GM23338 (cell line): ENCODE measurements around the gene CCDC81. TPM values are rescaled to one million over a fixed set of nuclear protein-coding genes. Genes with fewer than 3 reads are reported as not detected.

Experiments
- ATAC-seq: fragments of 200-7000 bp; cut with Tn5 transposase; 3 replicates; pipeline ENCODE4 v1.9.1; 2020
- DNase-seq: peaks from one replicate; pipeline ENCODE4 v3.0.0-alpha.2; 2015; ENCODE audit warnings: low spot score
- H2AFZ ChIP-seq: fragments of 200-600 bp; sonication (generic); 2 replicates; pipeline ENCODE4 v1.8.0; 2016; ENCODE audit warnings: antibody characterized with exemption, mild to moderate bottlenecking, moderate library complexity
- H3F3A ChIP-seq: fragments of 200-600 bp; sonication (generic); replicated peaks from 2 replicates; pipeline ENCODE4 v1.8.0; 2017; ENCODE audit warnings: antibody characterized with exemption, mixed run types, low read depth
- H3K27ac ChIP-seq: fragments of 200-600 bp; sonication (generic); 2 replicates; pipeline ENCODE4 v1.6.1; 2016; ENCODE audit warnings: low read depth
- H3K27me3 ChIP-seq: fragments of 200-600 bp; sonication (generic); 2 replicates; pipeline ENCODE4 v1.8.0; 2016; ENCODE audit warnings: mild to moderate bottlenecking, mixed run types, moderate library complexity; ENCODE audit not compliant: insufficient read depth
- H3K36me3 ChIP-seq: fragments of 200-600 bp; sonication (generic); 2 replicates; pipeline ENCODE4 v1.8.0; 2016; ENCODE audit warnings: mild to moderate bottlenecking; ENCODE audit not compliant: insufficient read depth
- H3K4me1 ChIP-seq: fragments of 200-600 bp; sonication (generic); 2 replicates; pipeline ENCODE4 v1.8.0; 2016; ENCODE audit warnings: mild to moderate bottlenecking, moderate library complexity; ENCODE audit not compliant: insufficient read depth
- H3K4me2 ChIP-seq: fragments of 200-600 bp; sonication (generic); 2 replicates; pipeline ENCODE4 v1.7.1; 2017; ENCODE audit warnings: mixed run types
- H3K4me3 ChIP-seq: fragments of 200-600 bp; sonication (generic); 2 replicates; pipeline ENCODE4 v1.6.1; 2016; ENCODE audit warnings: mixed run types
- H3K79me2 ChIP-seq: fragments of 200-600 bp; sonication (generic); replicated peaks from 2 replicates; pipeline ENCODE4 v1.8.0; 2017; ENCODE audit warnings: mild to moderate bottlenecking; ENCODE audit not compliant: insufficient read depth
- H3K9me2 ChIP-seq: fragments of 200-600 bp; sonication (generic); 2 replicates; pipeline ENCODE4 v1.8.0; 2017; ENCODE audit not compliant: insufficient read depth
- H4K20me1 ChIP-seq: fragments of 200-600 bp; sonication (generic); replicated peaks from 2 replicates; pipeline ENCODE4 v1.8.0; 2017; ENCODE audit warnings: mild to moderate bottlenecking; ENCODE audit not compliant: insufficient read depth
- H3K27ac Mint-ChIP-seq: 2 replicates; pipeline ENCODE4 v1.8.0; 2020; ENCODE audit warnings: inconsistent platforms, mild to moderate bottlenecking, moderate library complexity, mixed read lengths
- H3K27me3 Mint-ChIP-seq: 3 replicates; pipeline ENCODE4 v1.8.0; 2022; ENCODE audit warnings: low read depth, mild to moderate bottlenecking, moderate library complexity, mixed read lengths, inconsistent platforms; ENCODE audit not compliant: insufficient read depth, poor library complexity
- H3K36me3 Mint-ChIP-seq: 3 replicates; pipeline ENCODE4 v1.8.0; 2021; ENCODE audit warnings: low read depth, mild to moderate bottlenecking, inconsistent platforms, moderate library complexity, mixed read lengths
- H3K4me1 Mint-ChIP-seq: 3 replicates; pipeline ENCODE4 v1.8.0; 2020; ENCODE audit warnings: mild to moderate bottlenecking, inconsistent platforms, mixed read lengths
- H3K4me3 Mint-ChIP-seq: 3 replicates; pipeline ENCODE4 v1.8.0; 2021; ENCODE audit warnings: moderate library complexity, mild to moderate bottlenecking, inconsistent platforms, mixed read lengths
- H3K9me3 Mint-ChIP-seq: 3 replicates; pipeline ENCODE4 v1.8.0; 2020; ENCODE audit warnings: moderate library complexity, mild to moderate bottlenecking, inconsistent platforms, mixed read lengths
- CREB1 ChIP-seq: fragments of 250-450 bp; sonication (Bioruptor Pico); IDR thresholded peaks from 2 replicates; pipeline ENCODE4 v1.5.0; 2020; ENCODE audit warnings: low read depth, mild to moderate bottlenecking, moderate library complexity
- EZH2 ChIP-seq: fragments of 200-600 bp; sonication (generic); IDR thresholded peaks from one replicate; pipeline ENCODE4 v1.8.0; 2017; ENCODE audit warnings: antibody characterized with exemption, mild to moderate bottlenecking, low read depth; ENCODE audit not compliant: unreplicated experiment
- EZH2phosphoT487 ChIP-seq: fragments of 200-600 bp; sonication (generic); IDR thresholded peaks from one replicate; pipeline ENCODE4 v1.8.1; 2018; ENCODE audit warnings: antibody characterized with exemption; ENCODE audit not compliant: unreplicated experiment
- JUNB ChIP-seq: IDR thresholded peaks from one replicate; pipeline ENCODE4 v1.6.1; 2016; ENCODE audit warnings: antibody characterized with exemption; ENCODE audit not compliant: unreplicated experiment
- NANOG ChIP-seq: IDR thresholded peaks from 2 replicates; pipeline ENCODE4 v1.6.1; 2016; ENCODE audit warnings: antibody characterized with exemption, borderline replicate concordance
- POLR2AphosphoS5 ChIP-seq: IDR thresholded peaks from 2 replicates; pipeline ENCODE4 v1.6.1; 2016; ENCODE audit warnings: antibody characterized with exemption, low read depth
- STAT1 ChIP-seq: IDR thresholded peaks from one replicate; pipeline ENCODE4 v1.6.1; 2016; ENCODE audit warnings: antibody characterized with exemption; ENCODE audit not compliant: unreplicated experiment
- ZNF114 ChIP-seq: fragments of 250-450 bp; sonication (Bioruptor Pico); IDR thresholded peaks from 2 replicates; pipeline ENCODE4 v1.5.0; 2020; ENCODE audit warnings: mild to moderate bottlenecking, moderate library complexity
- ZNF331 ChIP-seq: fragments of 250-450 bp; sonication (Bioruptor Pico); IDR thresholded peaks from 2 replicates; pipeline ENCODE4 v1.5.0; 2020; ENCODE audit warnings: low read depth, mild to moderate bottlenecking, moderate library complexity
- ZNF462 ChIP-seq: fragments of 250-450 bp; sonication (Bioruptor Pico); IDR thresholded peaks from 2 replicates; pipeline ENCODE4 v1.5.0; 2020; ENCODE audit warnings: mild to moderate bottlenecking, moderate library complexity
- polyA plus RNA-seq: library from polyadenylated mRNA; unstranded; fragments of >200 nt; fragmentation: Nextera tagmentation; extraction: Ambion mirVana; gene quantifications from 2 replicates; pipeline ENCODE4 v1.2.1, GENCODE V29; 2016
- total RNA-seq: library from RNA; depleted of rRNA; stranded (reverse); fragments of >200 nt; shearing (Covaris generic); gene quantifications from 2 replicates; pipeline ENCODE4 v1.2.3, GENCODE V29; 2014
- TF ChIP-seq, protein P1 (sequence below), 2 experiments: fragments of 200-600 bp in 1 of 2; sonication (generic) in 1 of 2; conservative IDR thresholded peaks; 2 replicates each; pipeline versions ENCODE4 v1.5.1 to v1.6.1; 2016 to 2017; ENCODE audit warnings: antibody characterized with exemption in 2 of 2, low read depth in 2 of 2, mild to moderate bottlenecking in 2 of 2, moderate library complexity in 1 of 2
- TF ChIP-seq, protein P2 (sequence below): IDR thresholded peaks from one replicate; pipeline ENCODE4 v1.6.1; 2018; ENCODE audit warnings: antibody characterized with exemption; ENCODE audit not compliant: unreplicated experiment
- TF ChIP-seq, protein P3 (sequence below): IDR thresholded peaks from 2 replicates; pipeline ENCODE4 v1.6.1; 2016; ENCODE audit warnings: antibody characterized with exemption

Gene CCDC81
- total and polyA plus RNA-seq, 2 experiments from 2014 or later, result 0.37 to 4.3 TPM

DNA sequence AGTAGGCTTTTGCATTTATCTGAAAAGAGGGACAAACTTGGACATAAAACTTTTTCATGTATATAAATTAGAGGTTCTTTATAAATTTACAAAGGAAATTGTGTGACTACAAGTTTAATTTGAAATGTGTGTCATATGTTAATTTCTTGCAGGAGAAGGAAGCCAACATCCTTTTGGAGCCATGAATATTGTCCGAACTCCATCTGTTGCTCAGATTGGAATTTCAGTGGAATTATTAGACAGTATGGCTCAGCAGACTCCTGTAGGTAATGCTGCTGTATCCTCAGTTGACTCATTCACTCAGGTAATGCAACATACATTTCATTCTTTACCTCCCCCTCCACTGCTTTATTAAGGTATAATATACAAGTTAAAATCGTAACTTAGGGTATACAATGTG lies 37.5 kb upstream of the CCDC81 start:
- Histone ChIP-seq H3K4me1 (no peaks in the 10 kb centered on the region), H3K4me3 (no peak overlapping the region), H3K27me3 (no peaks in the 10 kb centered on the region), H3K9me2 (no peaks in the 10 kb centered on the region), H3K36me3 (no peaks in the 10 kb centered on the region; the same call in 1 of the 2 replicates), H4K20me1 (no peaks in the 10 kb centered on the region; the same call in none of the 2 replicates), H3F3A (no peaks in the 10 kb centered on the region), H3K4me2 (no peak overlapping the region), H3K27ac (no peak overlapping the region), H2AFZ (no peak overlapping the region), H3K79me2 (peaks cover 29% of the 10 kb centered on the region)
- Mint-ChIP-seq H3K9me3 (peaks cover 6% of the 10 kb centered on the region; the same call in 1 of the 3 replicates), H3K4me1 (no peaks in the 10 kb centered on the region), H3K4me3 (no peak overlapping the region), H3K27ac (no peak overlapping the region), H3K36me3 (peaks cover 72% of the 10 kb centered on the region), H3K27me3 (no peaks in the 10 kb centered on the region)
- no peak for DNase-seq
- no peak for ATAC-seq
- TF ChIP-seq JUNB (no peak), STAT1 (no peak), CREB1 (no peak), ZNF462 (no peak), EZH2 (no peak), ZNF114 (CRISPR knock-in tag) (no peak), POLR2AphosphoS5 (no peak), EZH2phosphoT487 (no peak), NANOG (no peak), ZNF331 (CRISPR knock-in tag) (no peak)
- TF ChIP-seq, protein P1, sequence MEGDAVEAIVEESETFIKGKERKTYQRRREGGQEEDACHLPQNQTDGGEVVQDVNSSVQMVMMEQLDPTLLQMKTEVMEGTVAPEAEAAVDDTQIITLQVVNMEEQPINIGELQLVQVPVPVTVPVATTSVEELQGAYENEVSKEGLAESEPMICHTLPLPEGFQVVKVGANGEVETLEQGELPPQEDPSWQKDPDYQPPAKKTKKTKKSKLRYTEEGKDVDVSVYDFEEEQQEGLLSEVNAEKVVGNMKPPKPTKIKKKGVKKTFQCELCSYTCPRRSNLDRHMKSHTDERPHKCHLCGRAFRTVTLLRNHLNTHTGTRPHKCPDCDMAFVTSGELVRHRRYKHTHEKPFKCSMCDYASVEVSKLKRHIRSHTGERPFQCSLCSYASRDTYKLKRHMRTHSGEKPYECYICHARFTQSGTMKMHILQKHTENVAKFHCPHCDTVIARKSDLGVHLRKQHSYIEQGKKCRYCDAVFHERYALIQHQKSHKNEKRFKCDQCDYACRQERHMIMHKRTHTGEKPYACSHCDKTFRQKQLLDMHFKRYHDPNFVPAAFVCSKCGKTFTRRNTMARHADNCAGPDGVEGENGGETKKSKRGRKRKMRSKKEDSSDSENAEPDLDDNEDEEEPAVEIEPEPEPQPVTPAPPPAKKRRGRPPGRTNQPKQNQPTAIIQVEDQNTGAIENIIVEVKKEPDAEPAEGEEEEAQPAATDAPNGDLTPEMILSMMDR (conservative IDR thresholded peaks at IDR 0.05; ENCODE audit: low read depth in 2 of 2), result no peak
- TF ChIP-seq, protein P2, sequence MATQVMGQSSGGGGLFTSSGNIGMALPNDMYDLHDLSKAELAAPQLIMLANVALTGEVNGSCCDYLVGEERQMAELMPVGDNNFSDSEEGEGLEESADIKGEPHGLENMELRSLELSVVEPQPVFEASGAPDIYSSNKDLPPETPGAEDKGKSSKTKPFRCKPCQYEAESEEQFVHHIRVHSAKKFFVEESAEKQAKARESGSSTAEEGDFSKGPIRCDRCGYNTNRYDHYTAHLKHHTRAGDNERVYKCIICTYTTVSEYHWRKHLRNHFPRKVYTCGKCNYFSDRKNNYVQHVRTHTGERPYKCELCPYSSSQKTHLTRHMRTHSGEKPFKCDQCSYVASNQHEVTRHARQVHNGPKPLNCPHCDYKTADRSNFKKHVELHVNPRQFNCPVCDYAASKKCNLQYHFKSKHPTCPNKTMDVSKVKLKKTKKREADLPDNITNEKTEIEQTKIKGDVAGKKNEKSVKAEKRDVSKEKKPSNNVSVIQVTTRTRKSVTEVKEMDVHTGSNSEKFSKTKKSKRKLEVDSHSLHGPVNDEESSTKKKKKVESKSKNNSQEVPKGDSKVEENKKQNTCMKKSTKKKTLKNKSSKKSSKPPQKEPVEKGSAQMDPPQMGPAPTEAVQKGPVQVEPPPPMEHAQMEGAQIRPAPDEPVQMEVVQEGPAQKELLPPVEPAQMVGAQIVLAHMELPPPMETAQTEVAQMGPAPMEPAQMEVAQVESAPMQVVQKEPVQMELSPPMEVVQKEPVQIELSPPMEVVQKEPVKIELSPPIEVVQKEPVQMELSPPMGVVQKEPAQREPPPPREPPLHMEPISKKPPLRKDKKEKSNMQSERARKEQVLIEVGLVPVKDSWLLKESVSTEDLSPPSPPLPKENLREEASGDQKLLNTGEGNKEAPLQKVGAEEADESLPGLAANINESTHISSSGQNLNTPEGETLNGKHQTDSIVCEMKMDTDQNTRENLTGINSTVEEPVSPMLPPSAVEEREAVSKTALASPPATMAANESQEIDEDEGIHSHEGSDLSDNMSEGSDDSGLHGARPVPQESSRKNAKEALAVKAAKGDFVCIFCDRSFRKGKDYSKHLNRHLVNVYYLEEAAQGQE, result no peak
- TF ChIP-seq, protein P3, sequence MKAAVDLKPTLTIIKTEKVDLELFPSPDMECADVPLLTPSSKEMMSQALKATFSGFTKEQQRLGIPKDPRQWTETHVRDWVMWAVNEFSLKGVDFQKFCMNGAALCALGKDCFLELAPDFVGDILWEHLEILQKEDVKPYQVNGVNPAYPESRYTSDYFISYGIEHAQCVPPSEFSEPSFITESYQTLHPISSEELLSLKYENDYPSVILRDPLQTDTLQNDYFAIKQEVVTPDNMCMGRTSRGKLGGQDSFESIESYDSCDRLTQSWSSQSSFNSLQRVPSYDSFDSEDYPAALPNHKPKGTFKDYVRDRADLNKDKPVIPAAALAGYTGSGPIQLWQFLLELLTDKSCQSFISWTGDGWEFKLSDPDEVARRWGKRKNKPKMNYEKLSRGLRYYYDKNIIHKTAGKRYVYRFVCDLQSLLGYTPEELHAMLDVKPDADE, result no peak
